ENCODE measurements around the gene BPGM.
"Not testable (repeated sequence)": the region's sequence is repeated elsewhere in the genome, so short reads cannot be mapped to it uniquely, and the experiment has no call there.

The BPGM gene

DNA sequence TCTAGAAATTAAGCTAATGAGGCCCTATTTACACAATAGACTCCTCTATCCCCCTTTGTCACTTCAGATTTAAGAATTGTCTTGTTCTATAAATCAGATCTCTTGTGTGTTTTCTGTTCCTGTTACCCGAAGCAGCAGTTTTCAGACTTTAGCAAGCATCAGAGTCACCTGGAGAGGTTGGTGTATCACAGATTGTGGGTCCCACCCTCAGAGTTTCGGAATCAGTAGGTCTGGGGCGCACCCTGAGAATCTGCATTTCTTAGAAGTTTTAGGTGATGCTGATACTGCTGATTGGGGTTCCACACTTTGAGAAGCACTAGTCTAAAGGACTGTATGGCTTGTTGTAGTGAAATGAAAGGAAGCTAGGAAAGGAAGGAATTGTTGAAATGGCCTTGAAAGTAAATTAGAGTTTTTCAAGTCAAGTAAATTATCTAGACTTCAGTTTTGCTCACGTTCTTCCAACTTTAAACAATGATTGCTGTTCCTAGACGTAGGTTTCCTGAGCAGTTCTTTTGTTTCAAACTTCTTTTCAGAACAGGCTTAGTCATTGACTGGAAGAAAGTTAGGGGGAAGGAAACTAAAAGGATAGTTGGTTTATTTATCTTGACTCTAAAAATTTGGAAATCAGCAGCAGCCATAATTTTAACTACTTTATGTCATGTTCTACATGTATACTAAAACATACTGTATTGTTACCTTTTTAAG, 15.7 kb downstream of the BPGM start:
- in situ Hi-C loops (cut with MboI; ENCODE audit: low sequenced_read_pairs), result no loop called here

DNA sequence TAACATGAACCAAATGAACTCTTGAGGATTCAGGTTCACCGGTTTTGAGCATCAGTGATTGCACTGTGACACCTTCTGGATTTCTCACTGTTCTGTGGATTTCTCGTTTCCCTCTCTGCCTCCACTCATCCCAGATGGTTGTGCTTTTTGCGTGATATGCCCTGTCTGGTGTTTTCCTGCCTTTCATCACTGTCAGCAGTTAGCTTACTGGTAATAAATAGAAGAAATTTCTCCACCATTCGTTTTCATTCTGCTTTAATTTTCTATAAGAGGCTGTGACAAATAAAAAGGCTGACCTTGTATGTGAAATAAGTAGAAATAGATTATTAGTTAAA, 16.2 kb downstream of the BPGM start:
- in situ Hi-C loops (cut with MboI; ENCODE audit: low sequenced_read_pairs), result no loop called here

DNA sequence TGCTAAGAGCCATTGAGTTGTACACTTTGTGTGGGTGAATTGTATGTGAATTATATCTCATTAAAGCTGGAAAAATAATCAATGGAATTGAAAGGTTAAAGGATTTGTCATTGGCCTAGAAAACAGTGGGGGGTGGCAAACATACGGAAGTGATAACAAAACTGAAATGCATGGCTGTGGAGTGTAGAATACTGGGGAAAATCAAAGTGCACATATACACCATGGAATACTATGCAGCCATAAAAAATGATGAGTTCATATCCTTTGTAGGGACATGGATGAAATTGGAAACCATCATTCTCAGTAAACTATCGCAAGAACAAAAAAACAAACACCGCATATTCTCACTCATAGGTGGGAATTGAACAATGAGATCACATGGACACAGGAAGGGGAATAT, 18.4 kb downstream of the BPGM start:
- in situ Hi-C loops (cut with MboI; ENCODE audit: low sequenced_read_pairs), result not testable (repeated sequence)

DNA sequence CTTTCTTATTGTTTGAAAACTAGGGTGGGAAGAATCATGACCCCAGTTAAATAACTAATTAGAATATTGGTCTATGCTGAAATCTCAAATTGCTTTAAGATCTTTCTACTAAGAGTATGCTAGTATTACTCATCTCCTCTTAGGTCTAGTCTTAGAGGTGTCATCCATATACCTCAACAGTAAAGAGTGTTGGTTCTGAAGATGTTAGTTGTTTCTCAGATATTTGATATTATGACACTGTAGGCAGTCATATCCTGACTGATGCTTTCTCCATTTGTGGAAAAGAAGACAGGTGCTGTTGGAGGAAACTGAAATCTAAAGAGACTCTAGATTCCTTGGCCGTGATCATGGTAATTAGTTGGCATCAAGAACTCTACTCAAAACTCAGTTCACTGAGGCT, 21.2 kb downstream of the BPGM start:
- in situ Hi-C loops (cut with MboI; ENCODE audit: low sequenced_read_pairs), result no loop called here

DNA sequence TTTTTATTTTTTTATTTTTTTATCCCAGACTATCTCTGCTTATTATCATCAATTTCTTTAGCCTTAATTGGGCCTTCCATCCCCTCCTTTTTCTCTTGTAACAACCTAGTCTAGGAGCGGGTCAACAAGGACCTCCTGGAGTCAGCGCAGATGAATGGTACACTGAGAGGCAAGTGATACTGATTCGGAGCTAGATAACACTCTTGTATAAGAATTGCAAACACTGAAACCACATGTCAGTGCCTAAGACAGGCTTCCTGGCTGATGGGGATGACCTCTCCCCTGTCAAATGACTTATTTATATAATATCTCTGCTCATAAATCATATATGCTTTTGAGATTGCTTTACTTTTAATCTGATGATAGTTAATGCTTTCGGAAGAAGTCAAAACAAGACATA, 22.7 kb downstream of the BPGM start:
- in situ Hi-C loops (cut with MboI; ENCODE audit: low sequenced_read_pairs), result no loop called here

DNA sequence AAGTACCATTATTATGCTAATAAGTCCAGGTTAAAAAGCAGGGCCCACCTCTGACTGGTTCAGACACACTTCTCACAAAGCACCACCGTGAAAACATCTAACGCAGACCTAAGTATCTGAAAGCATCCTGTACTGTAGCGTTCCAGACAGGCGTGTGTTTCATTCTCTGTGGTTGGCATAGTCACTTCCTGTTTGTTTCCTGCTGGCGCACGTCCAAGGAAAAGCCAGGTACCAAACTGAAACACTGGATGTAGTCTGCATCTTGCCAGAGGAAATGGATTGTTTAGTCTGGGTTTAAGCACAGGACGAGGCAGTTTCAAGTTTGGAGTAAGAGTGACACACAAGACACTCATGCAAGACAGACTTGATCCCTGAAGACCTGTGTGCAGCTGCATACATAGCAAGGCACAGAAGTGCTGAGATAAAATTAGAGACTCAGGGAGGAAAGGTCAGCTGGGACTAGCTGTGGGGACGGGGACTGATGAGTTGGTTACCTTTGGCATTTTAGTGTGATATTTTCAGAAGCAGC, 23.3 kb downstream of the BPGM start:
- in situ Hi-C loops (cut with MboI; ENCODE audit: low sequenced_read_pairs), result no loop called here

DNA sequence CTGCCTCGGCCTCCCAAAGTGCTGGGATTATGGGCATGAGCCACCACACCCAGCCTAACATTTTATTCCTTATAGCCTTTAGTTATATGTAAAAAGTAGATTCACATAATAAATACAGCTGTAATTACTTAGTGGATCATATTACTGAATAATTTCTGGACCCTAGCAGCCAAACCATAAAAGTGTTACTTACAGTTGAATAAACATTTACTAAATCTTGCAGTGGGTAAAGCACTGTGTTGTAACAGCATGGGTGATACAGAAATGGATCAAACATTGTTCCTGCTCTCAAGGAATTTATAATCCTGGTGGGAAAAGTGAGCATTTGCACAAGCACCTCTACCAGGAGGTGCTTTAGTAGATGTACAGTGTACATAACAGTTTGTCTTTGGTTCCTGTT, 25.0 kb downstream of the BPGM start:
- in situ Hi-C loops (cut with MboI; ENCODE audit: low sequenced_read_pairs), result no loop called here

DNA sequence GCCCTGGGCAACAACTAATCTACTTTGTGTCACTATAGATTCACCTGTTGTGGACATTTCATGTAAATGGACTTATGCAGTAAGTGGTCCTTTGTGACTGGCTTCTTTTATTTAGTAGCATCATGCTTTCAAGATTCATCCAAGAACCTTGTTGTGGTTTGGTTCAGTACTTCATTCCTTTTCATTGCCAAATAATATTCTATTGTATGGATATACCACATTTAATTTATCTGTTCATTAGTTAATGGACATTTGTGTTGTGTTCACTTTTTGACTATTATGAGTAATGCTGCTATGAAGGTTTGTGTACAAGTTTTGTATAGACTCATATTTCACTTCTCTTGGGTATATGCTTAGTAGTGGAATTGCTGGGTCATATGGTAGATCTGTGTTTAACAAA, 27.8 kb downstream of the BPGM start:
- in situ Hi-C loops (cut with MboI; ENCODE audit: low sequenced_read_pairs), result no loop called here

DNA sequence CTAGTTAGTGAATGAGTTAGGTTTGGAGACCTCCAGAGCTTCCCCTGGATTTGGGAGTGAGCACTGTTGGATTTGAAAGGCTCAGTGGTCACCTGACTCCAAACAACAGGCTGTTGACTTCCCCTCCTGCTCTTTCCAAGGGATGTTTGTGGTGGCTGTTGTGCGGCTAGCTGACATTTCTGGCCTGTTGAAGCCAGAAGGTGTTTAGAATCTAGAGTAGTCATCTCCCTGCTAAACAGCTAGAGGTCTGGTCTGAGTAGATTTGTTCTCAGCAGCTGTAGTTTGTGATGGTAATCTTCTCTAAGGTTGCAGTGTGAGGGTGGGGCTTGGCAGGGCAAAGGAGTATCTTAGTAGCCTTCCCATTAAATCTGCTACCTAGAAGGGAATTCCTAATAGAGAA, 30.1 kb downstream of the BPGM start:
- in situ Hi-C loops (cut with MboI; ENCODE audit: low sequenced_read_pairs), result no loop called here

DNA sequence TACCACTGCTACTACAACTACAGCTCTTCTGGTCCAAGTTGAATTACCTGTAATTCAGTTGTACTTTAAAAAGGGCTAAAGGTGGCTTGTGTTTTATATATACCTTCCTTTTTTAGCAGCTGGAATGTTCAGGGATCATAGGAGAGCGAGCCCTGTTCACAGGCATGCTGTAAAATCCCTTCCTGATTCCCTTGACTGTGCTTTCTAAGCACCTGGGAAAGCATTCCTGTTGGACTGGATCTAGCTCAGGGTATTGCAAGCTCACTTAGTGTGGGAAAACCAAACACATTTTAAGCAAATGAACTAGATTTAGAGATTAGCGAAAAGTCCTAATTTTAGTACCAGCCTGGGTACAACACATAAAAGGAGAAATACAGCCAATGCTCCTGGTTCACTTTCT, 31.5 kb downstream of the BPGM start:
- in situ Hi-C loops (cut with MboI; ENCODE audit: low sequenced_read_pairs), result no loop called here

DNA sequence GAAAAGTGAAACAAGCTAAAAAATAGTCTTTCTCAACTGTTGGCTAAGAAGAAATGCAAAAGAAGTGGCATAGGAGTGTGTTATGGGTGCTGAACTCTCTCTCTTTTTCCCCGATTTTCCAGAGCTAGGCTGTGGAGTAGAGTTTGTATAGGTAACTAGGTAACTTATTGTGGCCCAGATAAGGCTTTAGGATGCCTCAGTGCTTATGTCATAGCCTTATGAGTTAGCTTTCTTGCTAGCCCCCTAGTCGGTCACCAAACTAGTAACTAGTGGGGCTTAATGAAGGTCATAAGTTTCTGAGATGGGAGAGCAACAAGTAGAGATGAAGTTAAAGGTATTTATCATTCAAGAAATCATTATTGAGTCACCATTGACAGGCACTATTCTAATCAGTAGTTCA, 32.4 kb downstream of the BPGM start:
- in situ Hi-C loops (cut with MboI; ENCODE audit: low sequenced_read_pairs), result no loop called here

DNA sequence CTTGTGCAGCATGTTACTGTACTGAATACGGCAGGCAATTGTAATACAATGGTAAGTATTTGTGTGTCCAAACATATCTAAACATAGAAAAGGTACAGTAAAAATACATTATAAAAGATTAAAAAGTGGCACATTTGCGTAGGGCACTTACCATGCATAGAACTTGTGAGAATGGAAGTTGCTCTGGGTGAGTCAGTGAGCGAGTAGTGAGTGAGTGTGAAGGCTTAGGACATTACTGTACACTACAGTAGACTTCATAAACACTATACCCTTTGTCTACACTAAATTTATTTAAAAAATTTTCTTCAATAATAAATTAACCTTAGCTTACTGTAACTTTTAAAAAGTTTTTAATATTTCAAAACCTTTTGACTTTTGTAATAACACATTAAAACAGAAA, 37.5 kb downstream of the BPGM start:
- in situ Hi-C loops (cut with MboI; ENCODE audit: low sequenced_read_pairs), result no loop called here

DNA sequence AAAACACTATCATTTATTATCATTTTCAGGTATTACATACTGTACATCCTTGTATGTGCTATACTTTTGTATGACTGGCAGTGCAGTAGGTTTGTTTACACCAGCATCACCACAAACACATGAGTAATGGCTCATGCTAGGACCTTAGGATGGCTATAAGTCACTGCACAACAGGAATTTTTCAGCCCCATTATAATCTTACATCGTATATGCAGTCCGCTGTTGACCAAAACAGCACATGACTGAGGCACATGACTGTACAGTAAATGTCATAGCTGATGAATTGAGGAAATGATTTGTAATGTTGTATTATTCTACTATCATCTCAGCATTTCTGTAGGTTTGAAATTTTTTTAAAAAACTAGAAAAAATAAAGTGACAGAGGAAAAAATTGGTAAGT, 38.6 kb downstream of the BPGM start:
- in situ Hi-C loops (cut with MboI; ENCODE audit: low sequenced_read_pairs), result no loop called here

DNA sequence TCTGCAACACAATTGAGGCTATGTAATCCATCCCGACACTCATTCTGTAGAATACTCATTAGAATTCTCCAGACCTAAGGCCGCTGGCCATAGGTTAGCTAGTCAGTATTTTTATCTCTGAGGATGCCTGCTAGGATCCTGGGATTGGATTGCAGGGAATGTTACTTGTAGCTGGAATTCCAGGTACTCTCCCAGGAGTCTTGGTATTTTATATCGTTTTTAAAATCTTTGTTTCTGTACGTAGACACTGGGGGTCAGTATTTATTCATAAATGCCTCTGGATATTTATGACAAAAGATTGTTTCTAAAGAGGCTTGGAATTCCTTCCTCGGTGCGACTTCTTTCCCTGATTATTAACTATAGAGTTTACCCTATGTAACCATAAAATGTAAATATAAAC, 40.1 kb downstream of the BPGM start:
- in situ Hi-C loops (cut with MboI; ENCODE audit: low sequenced_read_pairs), result no loop called here

DNA sequence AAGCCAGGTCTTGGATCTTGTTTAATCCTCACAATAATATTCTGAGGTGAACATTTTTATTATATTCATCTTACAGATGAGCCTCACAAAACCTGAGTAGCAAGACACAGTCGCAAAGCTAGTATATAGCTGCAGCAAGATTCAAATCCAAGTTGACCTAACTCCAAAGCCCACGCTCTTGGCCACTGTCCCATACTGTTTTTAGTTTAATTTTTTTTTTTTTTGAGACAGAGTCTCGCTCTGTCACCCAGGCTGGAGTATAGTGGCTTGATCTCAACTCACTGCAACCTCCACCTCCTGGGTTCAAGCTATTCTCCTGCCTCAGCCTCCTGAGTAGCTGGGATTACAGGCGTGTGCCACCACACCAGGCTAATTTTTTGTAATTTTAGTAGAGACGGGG, 42.9 kb downstream of the BPGM start:
- in situ Hi-C loops (cut with MboI; ENCODE audit: low sequenced_read_pairs), result not testable (repeated sequence)

DNA sequence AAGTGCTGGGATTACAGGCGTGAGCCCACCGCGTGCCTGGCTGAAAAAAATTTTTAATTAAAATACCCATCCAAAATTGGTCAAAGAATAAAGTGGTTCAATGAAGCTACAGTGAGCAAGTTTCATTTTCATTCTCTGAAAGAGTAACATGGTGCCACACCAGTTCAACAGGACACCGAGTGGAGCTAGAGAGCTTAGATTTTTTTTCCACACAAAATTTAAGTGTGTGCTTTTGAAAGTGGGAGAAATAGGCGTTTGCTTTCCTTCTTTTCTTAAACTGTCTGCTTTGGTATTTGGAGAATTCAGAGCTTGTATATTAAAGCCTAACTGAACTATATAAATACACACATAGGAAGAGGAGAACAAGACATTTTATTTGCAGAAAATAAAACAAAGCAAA, 43.4 kb downstream of the BPGM start:
- in situ Hi-C loops (cut with MboI; ENCODE audit: low sequenced_read_pairs), result no loop called here

DNA sequence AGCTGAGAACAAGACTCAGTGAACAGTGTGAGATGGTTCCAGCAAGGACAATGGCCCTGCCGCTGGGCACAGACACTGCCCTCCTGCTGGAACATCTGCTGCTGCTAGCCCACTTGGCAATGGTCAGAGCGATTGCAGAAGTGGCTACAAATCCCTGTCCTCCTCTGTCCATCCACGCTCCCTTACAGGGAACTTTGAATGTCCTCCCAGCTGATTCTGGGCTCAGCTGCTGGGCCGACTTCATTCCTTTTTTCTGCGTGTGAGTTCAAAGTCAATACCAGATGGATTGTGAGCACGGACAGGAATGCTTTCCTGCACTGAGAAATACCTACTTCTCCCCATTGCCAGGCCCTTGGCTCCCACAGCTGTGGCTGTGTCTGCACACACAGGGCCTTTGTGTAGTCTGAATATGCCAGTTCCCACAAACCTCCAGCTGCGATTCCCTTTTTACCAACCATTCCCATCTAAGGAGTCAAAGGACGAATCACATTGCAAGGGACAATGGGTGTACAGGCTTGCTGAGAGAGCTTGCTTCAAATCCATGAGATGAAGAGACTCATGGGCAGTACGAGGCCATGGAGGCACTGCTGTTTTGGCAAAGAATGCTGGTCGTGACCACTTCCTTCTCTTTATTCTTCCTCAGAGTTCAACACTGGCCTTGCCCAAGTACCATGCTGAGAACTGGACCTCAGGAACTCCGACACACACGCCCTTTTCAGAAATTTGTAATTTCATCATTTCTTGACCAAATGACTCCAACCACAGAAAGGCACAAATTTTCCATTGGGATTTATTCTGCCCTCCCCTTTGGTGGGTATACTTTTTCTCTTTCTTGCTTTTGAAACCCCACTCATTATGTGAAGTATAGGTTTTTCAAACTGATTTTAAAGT, 44.2 kb downstream of the BPGM start:
- in situ Hi-C loops (cut with MboI; ENCODE audit: low sequenced_read_pairs), result no loop called here

DNA sequence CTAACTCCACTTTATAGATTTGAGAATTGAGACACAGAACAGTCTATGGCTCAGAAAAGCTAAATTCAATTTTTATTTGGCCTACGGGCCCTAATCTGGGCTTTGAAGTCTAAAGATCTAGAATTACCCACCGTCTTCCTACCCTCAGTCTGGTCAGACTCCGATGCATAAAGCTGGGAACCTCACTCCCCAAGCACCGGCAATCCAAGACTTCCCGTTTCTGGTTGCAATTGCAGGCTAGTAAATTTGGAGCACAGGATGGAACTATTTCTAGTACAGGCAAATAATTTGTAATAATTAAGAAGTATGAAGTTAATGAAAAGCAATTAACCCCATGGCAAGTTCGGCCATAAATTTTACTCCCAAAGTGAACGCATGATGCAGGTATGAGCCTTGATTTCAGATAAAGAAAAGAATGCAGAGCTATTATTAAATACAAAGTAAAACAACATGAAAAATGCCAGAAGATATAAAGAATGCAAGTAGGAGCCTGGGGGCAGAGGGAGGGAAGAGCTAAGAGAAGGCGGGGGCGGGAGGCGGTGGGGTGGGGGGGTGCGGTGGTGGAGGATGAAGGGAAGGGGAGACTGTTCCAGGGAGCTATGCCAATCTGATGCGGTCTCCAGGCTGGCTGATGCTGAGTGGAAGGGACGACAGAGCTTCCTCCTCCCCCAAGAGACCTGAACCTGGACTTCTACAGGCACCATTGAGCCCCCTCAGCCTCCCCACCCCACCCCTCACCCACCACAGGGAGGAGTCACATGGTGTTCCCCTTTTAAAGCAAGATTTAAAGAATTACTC, 45.1 kb downstream of the BPGM start:
- in situ Hi-C loops (cut with MboI; ENCODE audit: low sequenced_read_pairs), result no loop called here

DNA sequence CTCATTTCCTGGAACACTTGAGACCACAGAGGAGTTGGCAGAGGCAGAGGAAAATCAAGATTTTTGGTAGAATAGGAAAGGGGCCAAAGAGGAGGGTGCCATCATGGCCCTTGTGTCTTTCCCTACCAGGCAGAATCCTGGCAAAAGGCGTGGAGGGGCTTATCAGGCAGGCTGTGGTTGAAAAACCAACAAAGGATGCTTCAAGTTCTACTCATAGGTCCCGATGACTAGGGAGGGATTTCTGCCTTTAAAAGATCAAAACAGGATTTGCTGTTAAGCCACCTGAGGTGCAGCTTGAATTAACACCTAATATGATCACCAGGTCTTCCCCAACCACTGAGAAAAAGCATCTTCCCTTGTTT, 45.7 kb downstream of the BPGM start:
- in situ Hi-C loops (cut with MboI; ENCODE audit: low sequenced_read_pairs), result no loop called here

DNA sequence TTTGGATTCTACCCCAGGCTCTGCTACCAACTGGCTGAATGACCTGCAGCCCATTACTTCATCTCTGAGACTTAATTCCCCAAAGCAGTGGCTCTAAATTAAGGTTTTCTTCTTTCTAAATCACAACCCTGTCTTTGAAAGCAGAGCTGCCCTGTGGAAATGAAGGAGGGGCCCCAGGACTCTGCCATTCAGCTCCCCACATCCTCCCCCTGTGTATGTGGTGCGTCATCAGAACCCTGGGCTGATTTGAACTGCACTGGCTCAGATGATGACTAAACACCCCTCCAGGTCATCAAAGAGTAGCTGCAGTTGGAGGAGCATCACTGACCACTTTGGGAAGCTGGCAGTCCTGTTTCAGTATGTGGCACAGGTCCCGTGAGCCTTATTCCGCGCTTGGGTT, 46.6 kb downstream of the BPGM start:
- in situ Hi-C loops (cut with MboI; ENCODE audit: low sequenced_read_pairs), result no loop called here

DNA sequence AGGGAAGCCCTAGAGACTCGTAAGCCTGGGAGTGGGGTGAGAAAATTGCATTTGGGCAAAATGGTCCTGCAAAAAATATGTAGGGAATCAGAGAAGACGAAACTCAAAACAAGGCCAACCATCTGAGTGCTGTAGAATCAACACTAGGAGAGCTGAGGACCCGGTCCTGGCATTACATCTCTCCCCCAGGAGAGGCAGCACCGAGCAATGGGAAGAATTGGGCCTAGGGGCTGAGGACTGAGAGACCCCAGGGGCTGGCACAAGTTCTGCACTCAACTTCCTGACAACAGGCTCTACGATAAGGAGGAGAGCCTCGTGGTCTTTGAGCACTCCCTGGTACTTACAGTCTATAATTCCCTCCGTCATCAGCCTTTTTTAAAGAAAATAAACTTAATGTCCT, 47.6 kb downstream of the BPGM start:
- in situ Hi-C loops (cut with MboI; ENCODE audit: low sequenced_read_pairs), result no loop called here

DNA sequence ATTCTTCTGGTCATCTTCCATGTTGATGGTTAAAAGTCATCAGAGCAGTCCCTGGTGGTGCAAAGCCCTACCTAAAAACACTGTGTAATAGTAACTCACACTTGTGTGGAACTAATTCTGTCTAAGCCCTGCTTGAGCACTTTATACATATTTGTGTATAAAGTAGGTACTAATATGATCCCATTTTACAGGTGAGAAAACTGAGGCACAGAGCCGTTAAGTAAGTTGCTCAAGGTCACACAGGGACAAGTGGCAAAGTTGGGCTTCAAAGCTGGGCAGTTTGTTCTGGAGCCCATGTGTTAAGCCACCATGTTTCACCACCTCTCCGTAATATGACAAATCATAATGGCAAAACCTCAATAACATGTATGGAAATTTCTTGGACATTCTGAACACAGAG, 48.1 kb downstream of the BPGM start:
- in situ Hi-C loops (cut with MboI; ENCODE audit: low sequenced_read_pairs), result no loop called here
